OCI-LY1 (cell line): ENCODE measurements around the gene ANKS6.

Source experiments
- CTCF ChIP-seq: fragments of 200-600 bp; sonication (generic), shearing (Covaris generic); IDR thresholded peaks from 2 replicates; pipeline ENCODE4 v1.5.1; 2017; ENCODE audit warnings: mild to moderate bottlenecking, antibody characterized with exemption, low read length, moderate library complexity, mixed read lengths
- EZH2 ChIP-seq: fragments of 200-600 bp; sonication (generic), shearing (Covaris generic); IDR thresholded peaks from 2 replicates; pipeline ENCODE4 v1.8.0; 2017; ENCODE audit warnings: borderline replicate concordance, mixed run types, mild to moderate bottlenecking, antibody characterized with exemption, low read length, moderate library complexity, mixed read lengths

GRCh38 chr9:98732091-98732490 lies 64.3 kb downstream of the ANKS6 start:
- no peak for TF ChIP-seq CTCF
- no peak for TF ChIP-seq EZH2
